Skeletal muscle tissue (tissue), 5 donors: ENCODE measurements around the gene DOHH. TPM values are rescaled to one million over a fixed set of nuclear protein-coding genes. Genes with fewer than 3 reads are reported as not detected.

ENCODE experiments used
- H3K27ac ChIP-seq: one replicate; pipeline ENCODE4 v1.7.0; 2013; ENCODE audit warnings: mild to moderate bottlenecking, low read depth, low read length, inconsistent platforms
- H3K27me3 ChIP-seq, 3 donors: one replicate each; pipeline ENCODE4 v1.7.0; 2013; ENCODE audit warnings: low read length in 3 of 3; ENCODE audit not compliant: control insufficient read depth in 3 of 3, insufficient read depth in 3 of 3
- H3K36me3 ChIP-seq, 3 donors: one replicate each; pipeline ENCODE4 v1.7.0; 2013; ENCODE audit warnings: low read length in 3 of 3; ENCODE audit not compliant: control insufficient read depth in 3 of 3, insufficient read depth in 3 of 3
- H3K4me1 ChIP-seq, 3 donors: one replicate each; pipeline ENCODE4 v1.7.0; 2013; ENCODE audit warnings: low read length in 3 of 3, mild to moderate bottlenecking in 3 of 3; ENCODE audit not compliant: control insufficient read depth in 3 of 3, insufficient read depth in 3 of 3
- H3K4me3 ChIP-seq, 3 donors: one replicate each; pipeline ENCODE4 v1.7.0; 2013; ENCODE audit warnings: low read length in 3 of 3
- H3K9ac ChIP-seq, 3 donors: one replicate each; pipeline ENCODE4 v1.7.0; 2013; ENCODE audit warnings: low read length in 3 of 3, mild to moderate bottlenecking in 3 of 3, moderate library complexity in 2 of 3, low read depth in 1 of 3
- H3K9me3 ChIP-seq, 3 donors: one replicate each; pipeline ENCODE4 v1.7.0; 2013; ENCODE audit warnings: low read length in 3 of 3; ENCODE audit not compliant: control insufficient read depth in 3 of 3
- small RNA-seq: library from RNA; depleted of rRNA; stranded (forward); fragments of <200 nt; gene quantifications from one replicate; pipeline ENCODE3, GENCODE V24; 2014
- total RNA-seq: library from RNA; depleted of rRNA; stranded (reverse); fragments of >200 nt; gene quantifications from one replicate; pipeline ENCODE4 v1.2.3, GENCODE V29; 2014
- donor health status: Osteomylitis.

The DOHH gene
- total RNA-seq, 1 donor from 2014 or later, result 9.4 TPM

DNA sequence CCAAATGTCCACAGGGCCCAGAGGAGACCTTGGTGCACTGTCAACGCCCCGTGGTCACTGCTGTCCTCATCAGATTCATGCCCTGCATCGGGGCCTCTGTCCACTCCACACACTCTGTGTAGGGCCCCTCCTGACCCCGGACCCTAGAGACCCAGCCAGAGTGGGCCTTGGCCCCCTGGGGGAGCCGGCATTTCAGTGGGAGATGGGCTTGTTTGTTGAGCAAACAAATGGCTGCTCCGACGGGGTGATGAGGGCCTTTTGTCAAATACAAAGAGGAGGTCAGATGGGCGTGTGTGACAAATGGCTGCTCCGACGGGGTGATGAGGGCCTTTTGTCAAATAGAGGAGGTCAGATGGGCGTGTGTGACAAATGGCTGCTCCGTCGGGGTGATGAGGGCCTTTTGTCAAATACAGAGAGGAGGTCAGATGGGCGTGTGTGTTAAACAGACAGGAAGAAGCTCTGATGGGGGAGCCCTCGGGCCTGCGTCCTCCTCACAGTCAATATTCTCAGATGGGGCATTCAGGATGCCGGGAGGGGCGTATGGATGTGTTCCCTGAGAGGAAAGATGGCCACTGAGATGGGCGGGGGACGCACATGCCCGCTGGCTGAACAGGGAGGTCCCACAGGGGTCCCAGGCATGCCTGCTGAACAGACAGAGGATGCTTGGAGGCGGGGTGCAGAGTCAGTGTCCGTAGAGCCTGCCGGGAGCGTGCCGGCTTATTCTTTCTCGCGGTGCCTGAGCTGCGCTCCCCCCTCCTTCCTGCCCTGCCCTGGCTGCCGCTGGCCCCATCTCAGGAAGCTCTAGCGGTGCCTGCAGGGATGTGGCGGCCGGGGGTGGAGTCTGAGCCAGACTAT lies 56.4 kb downstream of the DOHH start:
- Histone ChIP-seq H3K9me3 (no peaks in the 10 kb centered on the region), H3K36me3 (peaks cover 24 to 37% (median 26%) of the 10 kb centered on the region in 3 donors), H3K27me3 (no peaks in the 10 kb centered on the region), H3K4me3 (peak overlapping the region in 1 of 3 donors; percentile 35), H3K27ac (no peak overlapping the region), H3K4me1 (peaks cover 35 to 50% (median 48%) of the 10 kb centered on the region in 3 donors), H3K9ac (peak overlapping the region in 1 of 3 donors; percentile 50)

GRCh38 chr19:3442487-3443071 lies 57.9 kb downstream of the DOHH start:
- peak overlapping the region; percentile 40 for H3K27ac ChIP-seq

DNA sequence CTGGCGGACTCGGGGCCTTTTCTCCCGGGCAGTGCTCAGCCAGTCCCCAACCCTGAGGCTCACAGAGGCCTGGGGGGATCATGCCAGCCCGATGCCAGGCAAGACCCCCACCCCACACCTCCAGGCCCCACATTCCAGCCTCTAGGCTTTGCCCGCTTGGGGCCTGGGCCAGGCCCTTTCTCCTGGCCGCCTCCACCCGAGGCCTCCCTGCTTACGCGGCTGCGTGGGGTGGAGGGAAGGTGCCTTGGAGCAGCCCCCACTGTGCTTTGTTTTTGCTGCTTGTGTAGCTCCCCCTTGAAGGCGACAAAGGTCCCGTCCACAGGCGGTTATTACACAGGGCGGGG lies 58.5 kb downstream of the DOHH start:
- peaks cover 35 to 50% (median 48%) of the 10 kb centered on the region in 3 donors for H3K4me1 ChIP-seq

More at GRCh38 chr19:3442487-3443071, 57.9 kb downstream of the DOHH start:
- peaks cover 35 to 50% (median 48%) of the 10 kb centered on the region in 3 donors for H3K4me1 ChIP-seq
- no peaks in the 10 kb centered on the region for H3K27me3 ChIP-seq
- H3K9me3 ChIP-seq, result no peaks in the 10 kb centered on the region
- H3K9ac ChIP-seq, result peak overlapping the region in 1 of 3 donors; percentile 70
- no peak overlapping the region for H3K4me3 ChIP-seq
- peaks cover 23 to 40% (median 26%) of the 10 kb centered on the region in 3 donors for H3K36me3 ChIP-seq

GRCh38 chr19:3441089-3441985 lies 59.1 kb downstream of the DOHH start:
- Histone ChIP-seq H3K36me3 (peaks cover 25 to 40% (median 29%) of the 10 kb centered on the region in 3 donors), H3K9me3 (no peaks in the 10 kb centered on the region), H3K9ac (peak overlapping the region in 2 of 3 donors; percentile 38 to 70), H3K4me1 (peaks cover 35 to 50% (median 48%) of the 10 kb centered on the region in 3 donors), H3K27me3 (no peaks in the 10 kb centered on the region), H3K4me3 (no peak overlapping the region), H3K27ac (peak overlapping the region; percentile 40)

More for the DNA sequence above, 58.5 kb downstream of the DOHH start:
- H3K27me3 ChIP-seq, result no peaks in the 10 kb centered on the region
- H3K4me3 ChIP-seq, result no peak overlapping the region
- H3K9me3 ChIP-seq, result no peaks in the 10 kb centered on the region
- H3K27ac ChIP-seq, result peak overlapping the region; percentile 40
- H3K9ac ChIP-seq, result peak overlapping the region in 2 of 3 donors; percentile 38 to 70
- peaks cover 23 to 40% (median 26%) of the 10 kb centered on the region in 3 donors for H3K36me3 ChIP-seq

Small RNAs within 50 kb of the gene (small RNA-seq; reads per million reads assigned to genes)
- not detected for gene RF00212

Other genes with a start within 250 kb of the DOHH start
- 8.4 TPM for gene NFIC, start 134.1 kb downstream of the DOHH start, total RNA-seq
- not detected for gene SMIM24, start 20.1 kb downstream of the DOHH start, total RNA-seq
- gene SMIM44, start 17.2 kb downstream of the DOHH start, total RNA-seq, result not detected
- 14.6 TPM for gene FZR1, start 5.6 kb upstream of the DOHH start, total RNA-seq
- not detected for gene TEKTIP1, start 38.5 kb upstream of the DOHH start, total RNA-seq
- gene MFSD12, start 56.9 kb upstream of the DOHH start, total RNA-seq, result 18.8 TPM
- gene HMG20B, start 72.3 kb upstream of the DOHH start, total RNA-seq, result 28.7 TPM
- gene GIPC3, start 84.8 kb upstream of the DOHH start, total RNA-seq, result not detected
- under 0.01 TPM for gene TBXA2R, start 106.2 kb upstream of the DOHH start, total RNA-seq
- 12.5 TPM for gene CACTIN, start 126.1 kb upstream of the DOHH start, total RNA-seq
- 6.3 TPM for gene PIP5K1C, start 199.8 kb upstream of the DOHH start, total RNA-seq
- gene TJP3, start 207.7 kb upstream of the DOHH start, total RNA-seq, result not detected